Nephron progenitor cell (in vitro differentiated cells): ENCODE results near the gene LRCH1.

Experiments
- DNase-seq: peaks from one replicate; pipeline ENCODE4 v3.0.0; 2021
- H3K27ac Mint-ChIP-seq: 2 replicates; pipeline ENCODE4 v1.8.0; 2021; ENCODE audit warnings: mild to moderate bottlenecking, moderate library complexity, mixed read lengths
- H3K27me3 Mint-ChIP-seq: 2 replicates; pipeline ENCODE4 v1.8.0; 2021; ENCODE audit warnings: mild to moderate bottlenecking, low read depth, mixed read lengths; ENCODE audit not compliant: poor library complexity
- H3K36me3 Mint-ChIP-seq: 2 replicates; pipeline ENCODE4 v1.8.0; 2021; ENCODE audit warnings: low read depth, mixed read lengths
- H3K4me1 Mint-ChIP-seq: 2 replicates; pipeline ENCODE4 v1.8.0; 2021; ENCODE audit warnings: mixed read lengths
- H3K4me3 Mint-ChIP-seq: 2 replicates; pipeline ENCODE4 v1.8.0; 2021; ENCODE audit warnings: mild to moderate bottlenecking, moderate library complexity, mixed read lengths
- H3K9me3 Mint-ChIP-seq: 2 replicates; pipeline ENCODE4 v1.8.0; 2021; ENCODE audit warnings: mild to moderate bottlenecking, moderate library complexity, mixed read lengths
- CTCF ChIP-seq: fragments of 200-600 bp; sonication (generic); IDR thresholded peaks from 2 replicates; pipeline ENCODE4 v1.5.0; 2021; ENCODE audit warnings: antibody characterized with exemption

Gene LRCH1

GRCh38 chr13:46577696-46578589 is 25.0 kb downstream of the LRCH1 start:
- H3K27ac Mint-ChIP-seq = peak overlapping the region; percentile 18
- H3K4me1 Mint-ChIP-seq = peaks cover 57% of the 10 kb centered on the region

GRCh38 chr13:46578590-46578975 is 25.6 kb downstream of the LRCH1 start:
- Mint-ChIP-seq H3K9me3 (peaks cover 2% of the 10 kb centered on the region), H3K4me3 (peak overlapping the region; percentile 54), H3K27ac (peak overlapping the region; percentile 18), H3K27me3 (no peaks in the 10 kb centered on the region), H3K4me1 (peaks cover 57% of the 10 kb centered on the region), H3K36me3 (peaks cover 11% of the 10 kb centered on the region)
- peak; percentile 26 for DNase-seq
- TF ChIP-seq CTCF = no peak

More at GRCh38 chr13:46577696-46578589, 25.0 kb downstream of the LRCH1 start:
- no peak for DNase-seq
- TF ChIP-seq CTCF = no peak
- Mint-ChIP-seq H3K9me3 (peaks cover 7% of the 10 kb centered on the region), H3K27me3 (no peaks in the 10 kb centered on the region), H3K4me3 (no peak overlapping the region), H3K36me3 (peaks cover 16% of the 10 kb centered on the region)

- peaks cover 16% of the 10 kb centered on the region for H3K9me3 Mint-ChIP-seq
- peaks cover 65% of the 10 kb centered on the region for H3K4me1 Mint-ChIP-seq
- H3K4me3 Mint-ChIP-seq = peak overlapping the region; percentile 50
- H3K36me3 Mint-ChIP-seq = peaks cover 20% of the 10 kb centered on the region
- peaks cover 3% of the 10 kb centered on the region for H3K27me3 Mint-ChIP-seq
- no peak for DNase-seq
- TF ChIP-seq CTCF = no peak
- H3K27ac Mint-ChIP-seq = peak overlapping the region; percentile 75
These were observed 27.4 kb downstream of the LRCH1 start for GRCh38 chr13:46580362-46580839.

- no peak overlapping the region for H3K27ac Mint-ChIP-seq
- H3K36me3 Mint-ChIP-seq = peaks cover 20% of the 10 kb centered on the region
- no peak for TF ChIP-seq CTCF
- H3K4me1 Mint-ChIP-seq = peaks cover 76% of the 10 kb centered on the region
- H3K9me3 Mint-ChIP-seq = peaks cover 19% of the 10 kb centered on the region
- no peak overlapping the region for H3K4me3 Mint-ChIP-seq
- DNase-seq = no peak
- peaks cover 3% of the 10 kb centered on the region for H3K27me3 Mint-ChIP-seq
These were observed 29.2 kb downstream of the LRCH1 start for GRCh38 chr13:46582190-46582589.

GRCh38 chr13:46586751-46587514 is 34.0 kb downstream of the LRCH1 start:
- Mint-ChIP-seq H3K27me3 (peaks cover 3% of the 10 kb centered on the region), H3K4me3 (no peak overlapping the region), H3K4me1 (peaks cover 48% of the 10 kb centered on the region), H3K27ac (peak overlapping the region; percentile 86), H3K9me3 (peaks cover 19% of the 10 kb centered on the region), H3K36me3 (peaks cover 15% of the 10 kb centered on the region)
- no peak for TF ChIP-seq CTCF
- DNase-seq = no peak
